PC-3 (cell line): ENCODE results near the gene TRIP12. TPM values are rescaled to one million over a fixed set of nuclear protein-coding genes. Genes with fewer than 3 reads are reported as not detected.

Source experiments
- ATAC-seq: fragments of 200-7000 bp; cut with Tn5 transposase; 2 replicates; pipeline ENCODE4 v1.9.1; 2020; ENCODE audit warnings: mild to moderate bottlenecking, moderate library complexity
- BruUV-seq: library from RNA; stranded (reverse); fragments of 400-500 nt; replicated peaks from 2 replicates; lab custom pipeline; 2021; lab: Mats Ljungman, UMichigan
- CTCF ChIA-PET: fragments of 300-600 bp; sonication (Branson Sonifier 250); formaldehyde crosslinking; loops from one replicate; lab custom pipeline; 2022; ENCODE audit warnings: antibody characterized with exemption; lab: Charles Lee
- POLR2A ChIA-PET: fragments of 300-600 bp; sonication (Branson Sonifier 250); formaldehyde crosslinking; loops from one replicate; lab custom pipeline; 2022; ENCODE audit warnings: antibody characterized with exemption; ENCODE audit not compliant: unreplicated experiment; lab: Charles Lee
- DNase-seq: peaks from one replicate; pipeline ENCODE4 v3.0.0-alpha.2; 2015
- H2AFZ ChIP-seq: fragments of 300-600 bp; sonication (generic); 2 replicates; pipeline ENCODE4 v1.6.0; 2016; ENCODE audit warnings: antibody characterized with exemption, low read length
- H3F3A ChIP-seq: fragments of 300-600 bp; sonication (generic); one replicate; pipeline ENCODE4 v1.6.0; 2017; ENCODE audit warnings: antibody characterized with exemption, low read length, control low read depth, mild to moderate bottlenecking; ENCODE audit not compliant: unreplicated experiment
- H3K27ac ChIP-seq: fragments of 300-600 bp; sonication (generic); 2 replicates; pipeline ENCODE4 v1.5.1; 2016; ENCODE audit warnings: mild to moderate bottlenecking, low read length
- H3K27me3 ChIP-seq: fragments of 300-600 bp; sonication (generic); 2 replicates; pipeline ENCODE4 v1.6.1; 2016; ENCODE audit warnings: low read length, mixed read lengths
- H3K36me3 ChIP-seq: fragments of 300-600 bp; sonication (generic); 2 replicates; pipeline ENCODE4 v1.6.1; 2016; ENCODE audit warnings: low read depth, mixed run types, low read length, mixed read lengths
- H3K4me1 ChIP-seq: fragments of 300-600 bp; sonication (generic); 2 replicates; pipeline ENCODE4 v1.5.1; 2016; ENCODE audit warnings: low read length; ENCODE audit not compliant: insufficient read depth
- H3K4me2 ChIP-seq: fragments of 300-600 bp; sonication (generic); 2 replicates; pipeline ENCODE4 v1.6.0; 2016; ENCODE audit warnings: low read length
- H3K4me3 ChIP-seq: fragments of 300-600 bp; sonication (generic); 2 replicates; pipeline ENCODE4 v1.5.1; 2016; ENCODE audit warnings: mild to moderate bottlenecking, low read length, mixed read lengths
- H3K79me2 ChIP-seq: fragments of 300-600 bp; sonication (generic); 2 replicates; pipeline ENCODE4 v1.6.1; 2017; ENCODE audit warnings: low read length, mixed read lengths
- H3K9ac ChIP-seq: fragments of 300-600 bp; sonication (generic); 2 replicates; pipeline ENCODE4 v1.6.0; 2016; ENCODE audit warnings: mild to moderate bottlenecking, low read length
- H3K9me2 ChIP-seq: fragments of 300-600 bp; sonication (generic); replicated peaks from 2 replicates; pipeline ENCODE4 v1.6.1; 2016; ENCODE audit warnings: mixed run types, low read length, mixed read lengths
- H3K9me3 ChIP-seq: fragments of 300-600 bp; sonication (generic); 2 replicates; pipeline ENCODE4 v1.6.1; 2016; ENCODE audit warnings: low read length, mixed read lengths
- H4K20me1 ChIP-seq: fragments of 300-600 bp; sonication (generic); 2 replicates; pipeline ENCODE4 v1.6.1; 2016; ENCODE audit warnings: low read length, mixed read lengths
- CTCF ChIP-seq: fragments of 300-600 bp; sonication (generic); conservative IDR thresholded peaks from 2 replicates; pipeline ENCODE4 v1.5.1; 2017; ENCODE audit warnings: antibody characterized with exemption, low read depth, mild to moderate bottlenecking, low read length
- EZH2 ChIP-seq: fragments of 300-600 bp; sonication (generic); IDR thresholded peaks from one replicate; pipeline ENCODE4 v1.6.1; 2017; ENCODE audit warnings: antibody characterized with exemption, mild to moderate bottlenecking, low read length; ENCODE audit not compliant: unreplicated experiment
- EZH2phosphoT487 ChIP-seq: fragments of 300-600 bp; sonication (generic); IDR thresholded peaks from 2 replicates; pipeline ENCODE4 v1.6.1; 2018; ENCODE audit warnings: mild to moderate bottlenecking, antibody characterized with exemption, low read length, borderline replicate concordance
- intact Hi-C: fragments of 100-400 bp; cut with micrococcal nuclease; formaldehyde crosslinking; loops from 2 replicates; pipeline ENCODE4 v1.9.0; 2023
- total RNA-seq: library from RNA; depleted of rRNA; stranded (reverse); fragments of >200 nt; gene quantifications from 2 replicates; pipeline ENCODE4 v1.2.3, GENCODE V29; 2014

Gene TRIP12
- total RNA-seq, 1 experiment from 2014 or later = 113 TPM

- Histone ChIP-seq H3K27ac (no peak overlapping the region), H3K79me2 (peaks cover 10% of the 10 kb centered on the region; the same call in 1 of the 2 replicates), H3K9me2 (no peaks in the 10 kb centered on the region), H3K9ac (no peak overlapping the region), H2AFZ (no peak overlapping the region), H3K4me1 (peaks cover 18% of the 10 kb centered on the region), H4K20me1 (no peaks in the 10 kb centered on the region; the same call in 1 of the 2 replicates), H3K4me2 (no peak overlapping the region), H3F3A (no peaks in the 10 kb centered on the region), H3K36me3 (peaks cover 30% of the 10 kb centered on the region), H3K27me3 (no peaks in the 10 kb centered on the region), H3K9me3 (no peaks in the 10 kb centered on the region), H3K4me3 (no peak overlapping the region)
- ChIA-PET CTCF (no interaction called here), POLR2A (no interaction called here)
- no peak for ATAC-seq
- no peak for DNase-seq
- intact Hi-C loops = no loop called here
- TF ChIP-seq CTCF (no peak), EZH2 (no peak), EZH2phosphoT487 (no peak)
- BruUV-seq = no TSS peak
Measured at GRCh38 chr2:229832510-229832898, 89.3 kb downstream of the TRIP12 start.

GRCh38 chr2:229831805-229832509, 89.9 kb downstream of the TRIP12 start:
- TF ChIP-seq EZH2phosphoT487 (no peak), CTCF (no peak), EZH2 (no peak)
- POLR2A ChIA-PET = no interaction called here

GRCh38 chr2:229825476-229825875, 96.3 kb downstream of the TRIP12 start:
- Histone ChIP-seq H3K9me3 (no peaks in the 10 kb centered on the region), H2AFZ (no peak overlapping the region), H4K20me1 (peaks cover 10% of the 10 kb centered on the region), H3K9me2 (no peaks in the 10 kb centered on the region), H3K9ac (no peak overlapping the region), H3K36me3 (peaks cover 29% of the 10 kb centered on the region), H3K4me2 (no peak overlapping the region), H3K27ac (no peak overlapping the region), H3K4me1 (peaks cover 23% of the 10 kb centered on the region), H3K79me2 (no peaks in the 10 kb centered on the region), H3K27me3 (no peaks in the 10 kb centered on the region), H3K4me3 (no peak overlapping the region), H3F3A (no peaks in the 10 kb centered on the region)
- DNase-seq (no peak), ATAC-seq (no peak)
- BruUV-seq = no TSS peak
- ChIA-PET POLR2A (no interaction called here), CTCF (no interaction called here)
- TF ChIP-seq CTCF = 0 out of 2 replicates have a peak, but pooled peaks have one; percentile 16
- TF ChIP-seq EZH2 = no peak
- TF ChIP-seq EZH2phosphoT487 = no peak
- intact Hi-C loops = no loop called here

More at GRCh38 chr2:229831805-229832509, 89.9 kb downstream of the TRIP12 start:
- Histone ChIP-seq H3K79me2 (peaks cover 10% of the 10 kb centered on the region; the same call in 1 of the 2 replicates), H3K9me2 (no peaks in the 10 kb centered on the region), H3K4me2 (no peak overlapping the region), H3K9me3 (no peaks in the 10 kb centered on the region), H3K4me1 (peaks cover 17% of the 10 kb centered on the region), H2AFZ (no peak overlapping the region), H3K27ac (no peak overlapping the region), H3K27me3 (no peaks in the 10 kb centered on the region), H3F3A (no peaks in the 10 kb centered on the region), H3K36me3 (peaks cover 28% of the 10 kb centered on the region), H3K4me3 (no peak overlapping the region), H4K20me1 (no peaks in the 10 kb centered on the region; the same call in 1 of the 2 replicates), H3K9ac (no peak overlapping the region)
- ATAC-seq = no peak
- intact Hi-C loops = no loop called here
- CTCF ChIA-PET = no interaction called here
- DNase-seq = no peak
- BruUV-seq = no TSS peak
